ENCODE measurements around the gene ZNF416.

ZNF416 gene

DNA sequence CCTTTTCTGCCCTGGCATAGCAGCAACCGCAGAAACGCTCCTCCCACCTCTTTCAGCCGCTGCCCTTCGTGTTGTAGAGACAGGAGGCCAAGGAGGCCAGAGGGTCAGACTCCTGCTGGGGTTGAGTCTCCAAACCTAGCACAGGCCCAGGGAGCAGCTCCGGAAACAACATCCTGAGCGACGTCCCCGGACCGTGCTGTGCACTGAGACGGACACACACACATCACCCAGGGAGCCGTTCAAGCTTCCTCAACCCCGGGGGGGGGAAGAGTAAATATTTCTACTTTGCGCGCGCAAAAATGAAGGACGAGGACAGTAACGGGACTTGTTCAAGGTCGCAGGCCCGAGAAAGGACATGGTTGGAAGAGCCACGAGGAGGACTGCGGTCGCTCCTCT is 19.7 kb downstream of the ZNF416 start:
- DNase-seq (ENCODE audit: low read depth), result peak; percentile 49

- peak; percentile 40 for DNase-seq (ENCODE audit: low read depth)
Observed at GRCh38 chr19:57558525-57558924, 20.2 kb downstream of the ZNF416 start.

DNA sequence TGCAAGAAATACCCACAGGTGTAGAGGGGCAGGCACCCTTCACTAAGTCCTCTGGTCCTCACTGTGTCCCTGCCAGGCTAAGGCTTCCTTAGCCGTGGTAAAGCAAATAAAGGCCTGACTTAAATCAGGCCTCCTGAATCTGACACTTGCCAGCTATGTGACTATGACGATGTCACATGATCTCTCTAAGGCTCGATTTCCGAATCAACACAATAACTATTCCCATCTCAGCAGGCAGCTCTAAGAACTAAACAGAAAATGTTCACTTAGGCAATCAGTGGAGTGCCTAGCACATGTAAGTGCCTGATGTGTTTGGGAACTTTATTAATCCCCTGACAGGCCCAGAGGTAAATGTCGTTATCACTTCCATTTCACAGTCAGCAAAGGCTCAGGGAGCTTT is 21.1 kb downstream of the ZNF416 start:
- DNase-seq (ENCODE audit: low read depth), result no peak

GRCh38 chr19:57552432-57552831 is 26.3 kb downstream of the ZNF416 start:
- no peak for DNase-seq (ENCODE audit: low read depth)

GRCh38 chr19:57546513-57546912 is 32.2 kb downstream of the ZNF416 start:
- DNase-seq (ENCODE audit: low read depth), result no peak

GRCh38 chr19:57537953-57538547 is 40.7 kb downstream of the ZNF416 start:
- no peak for DNase-seq (ENCODE audit: low read depth)

DNA sequence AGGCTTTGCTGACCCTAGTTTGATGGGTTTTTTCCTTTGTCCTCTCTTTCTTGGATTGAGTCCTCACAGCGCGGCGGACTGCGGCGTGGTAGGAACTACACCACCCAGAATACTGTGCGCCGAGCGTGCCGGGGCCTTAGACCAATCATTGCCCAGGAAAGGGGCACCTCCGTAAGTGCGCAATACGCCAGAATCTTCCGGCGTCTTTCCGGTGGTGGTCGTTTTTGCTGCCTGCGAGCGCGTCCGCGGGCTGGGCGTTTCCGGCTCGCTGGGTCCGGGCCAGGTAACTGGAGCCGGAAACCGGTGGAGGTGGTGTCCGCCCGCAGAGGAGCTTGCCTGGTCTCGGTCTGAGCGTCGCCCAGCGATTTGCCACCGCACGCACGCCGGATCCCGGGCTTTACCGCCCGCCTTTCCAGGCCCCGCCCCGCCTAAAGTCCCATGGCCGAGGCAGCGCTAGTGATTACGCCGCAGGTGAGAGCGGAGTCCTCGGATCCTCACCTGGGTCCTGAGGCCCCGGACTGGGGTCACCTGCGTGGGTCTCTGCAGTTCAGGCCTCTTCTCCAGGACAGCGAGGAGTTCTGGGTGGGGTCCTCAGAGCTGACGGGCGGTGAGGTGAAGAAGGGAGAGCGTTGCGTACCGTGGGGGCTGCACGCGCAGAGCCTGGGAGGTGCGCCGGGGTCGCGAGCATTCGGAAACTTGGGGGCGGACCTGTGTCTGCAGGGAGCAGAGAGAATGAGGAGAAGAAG is 51.4 kb downstream of the ZNF416 start, which contains the start of gene ZNF549:
Gene ZNF549, plus strand, starts transcription at position 221 of the 746 bp plus-strand sequence. Its CDS starts 218 bp downstream, at position 439.
- DNase-seq (ENCODE audit: low read depth), result peak; percentile 94

Measured in ELR (cell line).